GM12874 (cell line): ENCODE measurements around the gene NSDHL.

Source experiments
- CTCF ChIP-seq: IDR thresholded peaks from 2 replicates; pipeline ENCODE4 v1.5.1; 2011; ENCODE audit warnings: low read depth, mild to moderate bottlenecking, control low read depth, low read length, moderate library complexity; ENCODE audit not compliant: insufficient read depth

The NSDHL gene

DNA sequence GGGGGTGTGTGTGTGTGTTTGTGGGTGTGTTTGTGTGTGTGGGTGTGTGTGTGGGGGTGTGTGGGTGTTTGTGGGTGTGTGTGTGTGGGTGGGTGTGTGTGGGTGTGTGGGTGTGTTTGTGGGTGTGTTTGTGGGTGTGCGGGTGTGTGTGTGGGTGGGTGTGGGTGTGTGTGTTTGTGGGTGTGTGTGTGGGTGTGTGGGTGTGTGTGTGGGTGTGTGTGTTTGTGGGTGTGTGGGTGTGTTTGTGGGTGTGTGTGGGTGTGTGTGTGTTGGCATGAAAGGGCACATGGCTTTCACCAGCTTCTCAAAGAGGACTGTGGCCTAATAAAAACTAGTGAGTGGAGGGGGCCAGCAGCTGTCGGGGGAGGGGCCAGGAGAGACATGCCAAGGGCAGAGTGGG, 41.7 kb downstream of the NSDHL start:
- TF ChIP-seq CTCF = no peak

GRCh38 chrX:152873361-152873760, 42.5 kb downstream of the NSDHL start:
- TF ChIP-seq CTCF = no peak

GRCh38 chrX:152876931-152877840, 46.3 kb downstream of the NSDHL start:
- TF ChIP-seq CTCF = no peak

DNA sequence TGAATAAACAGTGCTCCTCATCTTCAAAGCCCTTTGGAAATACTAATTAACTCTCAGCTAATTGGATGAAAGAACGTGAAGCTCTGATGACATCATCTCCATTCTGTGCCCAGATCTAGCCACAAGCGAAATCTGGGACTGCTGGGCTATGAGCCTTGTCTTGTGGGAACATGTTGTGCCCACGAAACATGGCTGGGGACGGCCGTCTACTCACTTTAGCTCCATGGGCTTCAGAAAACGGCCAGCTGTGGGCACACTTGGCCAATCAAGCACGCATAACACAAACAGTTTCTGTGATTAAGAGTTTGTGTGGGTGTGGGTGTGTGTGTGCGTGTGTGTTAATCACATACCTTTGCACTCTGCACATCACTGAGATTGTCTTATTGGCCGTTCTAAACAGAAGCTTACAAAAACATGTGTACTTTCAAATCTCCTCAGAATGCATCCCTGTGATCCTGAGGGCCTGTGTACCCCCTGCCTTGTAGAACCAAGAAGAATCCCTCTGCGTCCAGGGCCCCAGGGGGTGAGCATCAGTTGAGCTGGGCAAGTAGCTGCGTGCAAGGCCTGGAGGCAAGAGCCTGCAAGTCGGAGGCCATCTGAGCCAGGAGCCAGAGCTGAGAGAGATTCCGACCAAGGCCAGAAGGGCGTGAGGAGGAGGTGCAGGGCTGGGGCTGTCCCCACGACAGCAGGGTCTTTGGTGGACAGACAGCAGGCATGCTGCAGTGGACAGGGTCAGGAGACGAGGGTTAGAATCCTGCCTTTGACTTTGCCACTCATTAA, 48.3 kb downstream of the NSDHL start:
- TF ChIP-seq CTCF = no peak

GRCh38 chrX:152881289-152881688, 50.4 kb downstream of the NSDHL start:
- no peak for TF ChIP-seq CTCF

DNA sequence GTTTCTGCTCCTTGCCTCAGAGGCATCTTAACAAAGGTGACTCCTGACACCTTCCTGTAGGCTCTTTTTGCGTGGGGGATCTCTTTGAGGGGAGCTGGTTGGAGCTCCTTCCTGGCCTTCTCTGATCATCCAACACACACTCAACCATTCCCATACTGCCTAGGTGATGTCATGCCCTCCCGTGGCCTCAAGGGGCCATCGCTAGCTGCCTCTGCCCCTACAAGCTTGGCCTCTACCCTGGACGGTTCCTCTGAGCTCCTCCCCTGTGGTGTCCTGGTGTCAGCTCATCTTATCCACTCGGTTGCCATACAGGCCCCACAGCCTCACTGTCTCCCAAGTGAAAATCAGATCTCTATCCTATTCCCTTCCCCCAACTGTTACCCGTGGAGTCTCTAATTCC, 53.3 kb downstream of the NSDHL start:
- TF ChIP-seq CTCF = no peak

DNA sequence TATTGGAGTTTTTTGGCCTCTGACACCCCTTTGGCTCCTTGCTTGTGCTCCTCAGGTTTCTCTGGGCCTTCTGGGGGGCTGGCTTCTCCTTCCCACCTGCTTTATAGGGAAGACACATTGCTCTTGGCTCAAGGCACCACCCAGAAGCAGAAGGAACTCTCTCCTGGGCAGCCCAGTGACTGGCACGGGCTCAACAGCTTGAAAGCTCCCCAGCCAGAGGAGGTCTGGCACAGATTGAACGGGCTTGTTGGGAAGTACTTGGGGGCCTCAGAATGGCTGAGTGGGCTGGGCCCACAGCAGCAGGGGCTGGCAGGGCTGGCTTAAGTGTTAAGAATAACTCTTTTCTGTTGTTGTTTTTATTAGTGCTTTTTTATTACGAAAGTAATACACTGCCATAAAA, 55.9 kb downstream of the NSDHL start:
- no peak for TF ChIP-seq CTCF
